PFSK-1 (cell line): ENCODE data around the gene TLR4.

ENCODE experiments used
- FOXP2 ChIP-seq: optimal IDR thresholded peaks from 2 replicates; pipeline ENCODE3; 2011; ENCODE audit warnings: borderline replicate concordance, control low read depth, inconsistent platforms; ENCODE audit not compliant: insufficient read depth; ENCODE audit errors: extremely low read length, extremely low read depth
- POLR2AphosphoS5 ChIP-seq: IDR thresholded peaks from 2 replicates; pipeline ENCODE4 v1.6.1; 2012; ENCODE audit warnings: low read depth, mild to moderate bottlenecking, control low read depth, low read length, moderate library complexity
- REST ChIP-seq, 2 experiments: IDR thresholded peaks; 2 replicates each; pipeline versions ENCODE4 v1.6.1 to v1.8.0; 2011 to 2012; ENCODE audit warnings: low read depth in 2 of 2, low read length in 2 of 2, control low read depth in 1 of 2, inconsistent platforms in 1 of 2, mild to moderate bottlenecking in 1 of 2, moderate library complexity in 1 of 2; ENCODE audit not compliant: insufficient read depth in 1 of 2
- SIN3A ChIP-seq: IDR thresholded peaks from 2 replicates; pipeline ENCODE4 v1.6.1; 2012; ENCODE audit warnings: mild to moderate bottlenecking, low read length, moderate library complexity, borderline replicate concordance; ENCODE audit not compliant: insufficient read depth
- TAF1 ChIP-seq: IDR thresholded peaks from 2 replicates; pipeline ENCODE4 v1.6.1; 2012; ENCODE audit warnings: low read length, control low read depth, borderline replicate concordance; ENCODE audit not compliant: insufficient read depth

Gene TLR4

DNA sequence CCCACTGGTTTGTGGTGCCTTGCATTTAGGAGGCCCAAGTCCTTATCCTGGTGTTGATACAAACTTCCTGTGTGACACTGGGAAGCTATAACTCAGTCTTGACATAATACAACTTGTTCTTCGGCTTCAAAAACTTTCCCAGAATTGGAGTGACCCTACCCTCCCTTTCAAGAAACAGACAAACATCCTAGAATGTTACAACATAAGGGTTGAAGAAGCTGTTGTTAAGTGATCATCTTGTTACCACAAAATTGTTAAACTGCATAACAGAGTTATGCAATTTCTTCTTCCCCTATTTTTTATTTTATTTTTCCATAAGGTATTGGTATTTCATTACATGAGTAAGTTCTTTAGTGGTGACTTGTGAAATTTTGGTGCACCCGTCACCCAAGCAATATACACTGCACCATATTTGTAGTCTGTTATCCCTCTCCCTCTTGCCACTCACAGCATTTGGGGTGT, 21.3 kb downstream of the TLR4 start:
- TF ChIP-seq FOXP2 (no peak), TAF1 (no peak), SIN3A (no peak)

GRCh38 chr9:117729375-117729774, 25.2 kb downstream of the TLR4 start:
- TF ChIP-seq FOXP2 (no peak), TAF1 (no peak), SIN3A (no peak), REST (IDR thresholded peaks at IDR 0.05; ENCODE audit: insufficient read depth in 1 of 2, low read depth in 2 of 2, low read length in 2 of 2) (no peak), POLR2AphosphoS5 (no peak)

DNA sequence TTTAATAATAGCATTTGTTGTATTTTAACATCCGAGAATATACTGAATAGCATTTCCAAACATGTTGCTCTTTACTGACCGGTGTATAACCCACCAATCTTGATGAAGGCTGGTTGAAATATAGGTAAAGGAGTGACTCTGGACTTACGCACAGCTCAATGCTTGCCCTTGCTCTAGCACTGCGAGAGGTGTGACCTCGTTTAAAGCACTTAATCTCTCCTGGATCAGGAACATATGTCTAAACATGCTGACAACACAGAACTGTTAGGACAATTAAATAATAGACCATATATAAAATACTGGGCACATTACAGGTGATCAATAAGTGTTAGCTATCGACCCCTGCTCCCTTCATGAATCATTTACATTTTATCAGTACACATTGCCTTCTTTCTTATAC, 28.3 kb downstream of the TLR4 start:
- no peak for TF ChIP-seq FOXP2
- TF ChIP-seq POLR2AphosphoS5: no peak
- no peak for TF ChIP-seq REST (IDR thresholded peaks at IDR 0.05; ENCODE audit: insufficient read depth in 1 of 2, low read depth in 2 of 2, low read length in 2 of 2)
- no peak for TF ChIP-seq TAF1
- no peak for TF ChIP-seq SIN3A

GRCh38 chr9:117733465-117733864, 29.3 kb downstream of the TLR4 start:
- TF ChIP-seq POLR2AphosphoS5 (no peak), SIN3A (no peak), FOXP2 (no peak), REST (IDR thresholded peaks at IDR 0.05; ENCODE audit: insufficient read depth in 1 of 2, low read depth in 2 of 2, low read length in 2 of 2) (no peak), TAF1 (no peak)

GRCh38 chr9:117734082-117734481, 29.9 kb downstream of the TLR4 start:
- no peak for TF ChIP-seq FOXP2
- no peak for TF ChIP-seq SIN3A
- no peak for TF ChIP-seq REST (IDR thresholded peaks at IDR 0.05; ENCODE audit: insufficient read depth in 1 of 2, low read depth in 2 of 2, low read length in 2 of 2)
- TF ChIP-seq POLR2AphosphoS5: no peak
- TF ChIP-seq TAF1: no peak
